ENCODE measurements around the gene E2F4.

DNA sequence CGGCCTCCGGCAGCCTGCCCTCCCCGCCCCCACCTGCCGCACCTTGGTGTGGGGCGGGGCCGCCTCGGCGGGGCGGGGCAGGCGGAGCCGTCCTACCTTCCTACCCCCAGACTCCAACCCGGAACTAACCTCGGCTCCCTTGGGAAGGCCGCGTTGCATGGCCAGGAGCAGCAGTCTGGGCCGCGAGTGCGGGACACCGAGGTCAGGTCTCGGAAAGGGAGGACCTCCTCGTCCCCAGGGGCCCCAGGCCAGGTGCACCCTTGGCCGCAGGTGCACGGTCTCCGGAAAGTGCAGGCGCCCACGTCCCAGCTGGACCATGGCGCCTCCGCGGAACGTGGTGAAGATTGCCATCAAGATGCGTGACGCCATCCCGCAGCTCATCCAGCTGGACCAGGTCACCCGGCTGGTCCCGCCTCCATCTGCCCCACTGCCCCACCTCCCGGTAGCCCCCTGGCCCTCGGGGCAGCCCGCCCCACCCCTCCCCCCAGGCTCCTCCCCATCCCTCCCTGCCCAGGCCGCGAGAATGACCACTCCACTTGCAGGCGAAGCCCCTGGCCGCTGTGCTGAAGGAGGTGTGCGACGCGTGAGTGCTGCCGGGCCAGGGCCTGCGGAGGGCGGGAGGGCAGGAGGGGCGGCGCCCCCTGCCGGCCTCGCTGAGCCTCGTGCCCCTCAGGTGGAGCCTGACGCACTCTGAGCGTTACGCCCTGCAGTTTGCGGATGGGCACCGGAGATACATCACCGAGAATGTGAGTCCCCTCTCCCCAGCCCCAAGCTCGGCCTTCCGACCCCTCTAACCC is 7.3 kb downstream of the E2F4 start, which contains the start of gene ELMO3:
- TF ChIP-seq, protein P1, sequence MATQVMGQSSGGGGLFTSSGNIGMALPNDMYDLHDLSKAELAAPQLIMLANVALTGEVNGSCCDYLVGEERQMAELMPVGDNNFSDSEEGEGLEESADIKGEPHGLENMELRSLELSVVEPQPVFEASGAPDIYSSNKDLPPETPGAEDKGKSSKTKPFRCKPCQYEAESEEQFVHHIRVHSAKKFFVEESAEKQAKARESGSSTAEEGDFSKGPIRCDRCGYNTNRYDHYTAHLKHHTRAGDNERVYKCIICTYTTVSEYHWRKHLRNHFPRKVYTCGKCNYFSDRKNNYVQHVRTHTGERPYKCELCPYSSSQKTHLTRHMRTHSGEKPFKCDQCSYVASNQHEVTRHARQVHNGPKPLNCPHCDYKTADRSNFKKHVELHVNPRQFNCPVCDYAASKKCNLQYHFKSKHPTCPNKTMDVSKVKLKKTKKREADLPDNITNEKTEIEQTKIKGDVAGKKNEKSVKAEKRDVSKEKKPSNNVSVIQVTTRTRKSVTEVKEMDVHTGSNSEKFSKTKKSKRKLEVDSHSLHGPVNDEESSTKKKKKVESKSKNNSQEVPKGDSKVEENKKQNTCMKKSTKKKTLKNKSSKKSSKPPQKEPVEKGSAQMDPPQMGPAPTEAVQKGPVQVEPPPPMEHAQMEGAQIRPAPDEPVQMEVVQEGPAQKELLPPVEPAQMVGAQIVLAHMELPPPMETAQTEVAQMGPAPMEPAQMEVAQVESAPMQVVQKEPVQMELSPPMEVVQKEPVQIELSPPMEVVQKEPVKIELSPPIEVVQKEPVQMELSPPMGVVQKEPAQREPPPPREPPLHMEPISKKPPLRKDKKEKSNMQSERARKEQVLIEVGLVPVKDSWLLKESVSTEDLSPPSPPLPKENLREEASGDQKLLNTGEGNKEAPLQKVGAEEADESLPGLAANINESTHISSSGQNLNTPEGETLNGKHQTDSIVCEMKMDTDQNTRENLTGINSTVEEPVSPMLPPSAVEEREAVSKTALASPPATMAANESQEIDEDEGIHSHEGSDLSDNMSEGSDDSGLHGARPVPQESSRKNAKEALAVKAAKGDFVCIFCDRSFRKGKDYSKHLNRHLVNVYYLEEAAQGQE (IDR thresholded peaks at IDR 0.05; ENCODE audit: unreplicated experiment), result peak; percentile 44
- TF ChIP-seq, protein P2, sequence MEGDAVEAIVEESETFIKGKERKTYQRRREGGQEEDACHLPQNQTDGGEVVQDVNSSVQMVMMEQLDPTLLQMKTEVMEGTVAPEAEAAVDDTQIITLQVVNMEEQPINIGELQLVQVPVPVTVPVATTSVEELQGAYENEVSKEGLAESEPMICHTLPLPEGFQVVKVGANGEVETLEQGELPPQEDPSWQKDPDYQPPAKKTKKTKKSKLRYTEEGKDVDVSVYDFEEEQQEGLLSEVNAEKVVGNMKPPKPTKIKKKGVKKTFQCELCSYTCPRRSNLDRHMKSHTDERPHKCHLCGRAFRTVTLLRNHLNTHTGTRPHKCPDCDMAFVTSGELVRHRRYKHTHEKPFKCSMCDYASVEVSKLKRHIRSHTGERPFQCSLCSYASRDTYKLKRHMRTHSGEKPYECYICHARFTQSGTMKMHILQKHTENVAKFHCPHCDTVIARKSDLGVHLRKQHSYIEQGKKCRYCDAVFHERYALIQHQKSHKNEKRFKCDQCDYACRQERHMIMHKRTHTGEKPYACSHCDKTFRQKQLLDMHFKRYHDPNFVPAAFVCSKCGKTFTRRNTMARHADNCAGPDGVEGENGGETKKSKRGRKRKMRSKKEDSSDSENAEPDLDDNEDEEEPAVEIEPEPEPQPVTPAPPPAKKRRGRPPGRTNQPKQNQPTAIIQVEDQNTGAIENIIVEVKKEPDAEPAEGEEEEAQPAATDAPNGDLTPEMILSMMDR (conservative IDR thresholded peaks at IDR 0.05; ENCODE audit: low read depth in 2 of 2), result peak; percentile 52 to 89
- TF ChIP-seq EZH2phosphoT487 (IDR thresholded peaks at IDR 0.05; ENCODE audit: unreplicated experiment), result no peak
